ENCODE data around the gene GLP2R.

The GLP2R gene

GRCh38 chr17:9859781-9860180, 34.1 kb downstream of the GLP2R start:
- no peak for DNase-seq

DNA sequence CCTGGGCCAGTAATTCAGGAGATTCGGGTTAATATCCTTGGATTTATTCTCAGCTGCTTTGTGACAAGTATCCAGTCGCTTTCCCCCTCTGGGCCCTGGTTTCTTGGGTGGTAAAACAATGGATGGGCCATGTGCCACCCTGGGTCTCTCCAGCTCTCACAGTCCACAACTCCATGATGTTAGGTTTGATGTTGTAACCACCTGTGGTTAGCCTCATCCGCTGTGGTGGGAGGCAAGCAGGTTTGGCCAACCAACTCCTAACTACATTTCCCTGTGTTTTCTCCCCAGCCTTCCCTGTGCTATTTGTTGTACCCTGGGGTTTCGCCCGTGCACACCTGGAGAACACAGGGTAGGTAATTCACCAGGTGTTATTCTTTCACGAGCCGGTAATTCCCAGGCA, 35.1 kb downstream of the GLP2R start:
- no peak for DNase-seq

- DNase-seq, result no peak
Measured at GRCh38 chr17:9862220-9862619, 36.5 kb downstream of the GLP2R start.

GRCh38 chr17:9862949-9863348, 37.2 kb downstream of the GLP2R start:
- DNase-seq, result no peak

DNA sequence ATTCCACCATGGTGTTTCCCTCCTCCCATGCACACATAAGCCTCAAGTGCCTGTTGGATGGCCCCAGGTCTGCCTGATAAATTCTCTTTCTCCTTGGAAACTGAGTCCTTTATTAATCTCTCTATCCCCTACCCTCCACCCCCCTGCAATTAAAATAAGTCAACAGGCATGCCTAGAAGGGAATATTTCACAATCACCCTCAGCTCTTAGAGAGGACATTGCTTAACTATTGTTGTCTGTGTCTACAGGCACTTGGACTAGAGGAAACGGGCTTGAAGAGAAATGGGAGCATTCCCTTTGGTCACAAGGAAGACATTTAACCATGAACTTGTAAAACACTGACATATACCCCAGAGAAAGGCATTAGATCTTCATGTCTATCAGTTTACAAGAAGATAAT, 39.9 kb downstream of the GLP2R start:
- no peak for DNase-seq

DNA sequence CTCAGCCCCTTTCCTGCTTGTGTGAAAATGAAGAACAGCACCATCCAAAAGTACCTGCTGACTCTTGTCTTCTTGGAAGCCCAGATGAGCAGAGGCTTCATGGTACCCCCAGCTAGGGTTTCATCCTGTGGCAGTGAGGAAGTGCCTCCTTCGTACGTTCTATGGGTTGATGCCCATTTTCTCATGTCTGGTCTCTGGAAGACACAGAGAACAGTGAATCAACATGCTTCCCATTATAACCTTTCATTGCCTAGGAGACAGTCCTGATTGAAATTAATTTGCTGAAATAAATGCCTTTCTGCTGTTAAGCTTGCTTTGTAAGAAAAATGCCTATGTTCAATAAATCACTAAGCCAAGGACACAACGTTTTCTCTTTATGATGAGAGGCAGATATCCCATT, 42.8 kb downstream of the GLP2R start:
- DNase-seq, result no peak

GRCh38 chr17:9872852-9873251, 47.1 kb downstream of the GLP2R start:
- DNase-seq, result no peak

GRCh38 chr17:9874722-9875121, 49.0 kb downstream of the GLP2R start:
- no peak for DNase-seq

GRCh38 chr17:9875441-9875840, 49.7 kb downstream of the GLP2R start:
- DNase-seq, result no peak

- no peak for DNase-seq
Measured at GRCh38 chr17:9878356-9878755, 52.6 kb downstream of the GLP2R start.

- DNase-seq, result no peak
Measured at GRCh38 chr17:9878786-9879525, 53.2 kb downstream of the GLP2R start.

DNA sequence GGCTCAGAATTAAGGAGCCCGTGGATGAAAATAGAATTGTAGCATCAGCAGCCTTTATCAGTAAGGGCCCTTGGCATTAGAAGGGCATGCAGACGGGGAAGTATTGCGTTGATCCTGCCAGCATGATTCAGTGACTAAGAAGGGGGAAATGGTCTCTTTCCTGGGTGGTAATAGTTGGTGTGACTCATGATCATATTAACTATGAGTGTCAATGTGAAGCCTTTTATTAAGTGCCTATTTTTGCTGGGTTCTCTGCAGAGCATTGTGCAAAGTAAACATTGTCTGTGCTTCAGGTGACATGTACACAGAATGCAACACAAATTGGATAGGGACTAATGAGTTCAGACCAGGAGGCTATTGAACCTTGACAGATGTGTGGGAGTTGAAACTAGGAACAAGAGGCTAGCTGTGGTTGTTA, 54.9 kb downstream of the GLP2R start:
- no peak for DNase-seq

DNA sequence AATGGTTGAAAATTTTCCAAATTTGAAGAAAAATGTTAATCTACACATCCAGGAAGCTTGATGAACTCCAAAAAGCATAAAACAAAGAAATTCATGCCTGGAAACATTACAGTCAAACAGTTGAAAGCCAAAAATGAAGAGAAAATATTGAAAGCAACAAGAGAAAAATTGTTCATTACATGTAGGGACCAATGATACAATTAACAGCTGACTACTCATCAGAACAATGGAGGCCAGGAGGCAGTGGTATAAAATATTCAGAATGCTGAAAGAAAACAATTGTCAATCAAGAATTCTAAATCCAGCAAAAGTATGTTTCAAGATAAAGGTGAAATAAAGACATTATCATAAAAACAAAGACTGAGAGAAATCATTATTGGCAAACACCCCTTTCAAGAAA, 57.7 kb downstream of the GLP2R start:
- no peak for DNase-seq

DNA sequence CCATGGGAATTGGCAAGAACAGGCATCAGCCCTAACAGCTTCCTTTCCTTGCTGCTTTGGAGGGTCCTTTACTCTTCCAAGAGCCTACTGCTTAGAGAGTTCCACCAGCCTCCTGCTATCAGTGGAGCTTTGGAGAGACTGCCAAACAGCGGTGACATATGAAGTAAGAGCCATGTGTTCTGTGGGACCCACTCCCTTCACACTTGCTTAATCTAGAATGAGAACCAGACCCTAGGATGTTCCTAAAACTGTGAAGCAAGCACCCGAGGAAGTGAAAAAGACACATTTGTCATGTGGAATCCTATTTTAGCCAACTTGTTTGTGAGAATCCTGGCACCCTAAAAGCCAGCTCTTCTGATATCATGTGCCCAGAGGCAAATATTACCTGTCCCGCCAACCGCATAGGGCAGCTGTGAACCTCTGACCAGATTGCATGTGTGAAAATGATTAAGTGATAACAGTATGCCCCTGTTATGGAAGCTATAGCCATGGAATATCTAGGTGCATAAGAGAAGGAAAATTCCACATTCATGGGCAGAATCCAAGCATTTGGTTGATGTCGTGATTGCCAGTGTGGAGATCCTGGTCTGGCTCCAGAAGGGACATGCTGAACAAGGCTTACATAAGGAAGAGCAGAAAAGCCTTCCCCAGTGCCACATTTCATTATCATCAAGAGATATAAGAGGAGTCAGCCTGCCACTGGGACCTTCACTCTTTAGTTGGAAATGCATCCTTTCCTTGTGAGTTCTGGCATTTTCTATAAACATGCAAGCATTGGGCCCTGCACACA, 60.6 kb downstream of the GLP2R start:
- no peak for DNase-seq

- DNase-seq, result no peak
Measured at GRCh38 chr17:9887508-9887907, 61.8 kb downstream of the GLP2R start.

DNA sequence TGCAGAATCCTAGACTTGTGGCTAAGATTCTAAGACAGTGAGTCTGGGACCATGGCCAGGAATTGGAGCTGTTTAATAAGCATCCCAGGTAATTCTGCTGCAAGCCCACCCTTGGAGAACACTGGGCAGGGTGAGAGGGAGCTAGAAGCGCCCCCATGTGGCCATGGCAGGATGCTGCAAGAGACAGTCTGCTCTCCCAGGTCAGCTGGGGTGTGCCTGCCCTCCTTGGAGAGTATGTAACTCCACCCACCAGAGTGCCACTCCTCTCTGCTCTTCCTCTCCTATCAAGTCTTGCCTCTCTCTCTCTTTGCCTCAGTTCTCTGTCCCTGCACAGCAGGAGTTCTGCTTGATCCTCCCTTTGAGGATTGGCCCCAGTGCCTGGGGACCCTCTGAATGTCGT, 64.4 kb downstream of the GLP2R start:
- DNase-seq, result no peak

GRCh38 chr17:9893411-9894012, 67.8 kb downstream of the GLP2R start:
- no peak for DNase-seq

DNA sequence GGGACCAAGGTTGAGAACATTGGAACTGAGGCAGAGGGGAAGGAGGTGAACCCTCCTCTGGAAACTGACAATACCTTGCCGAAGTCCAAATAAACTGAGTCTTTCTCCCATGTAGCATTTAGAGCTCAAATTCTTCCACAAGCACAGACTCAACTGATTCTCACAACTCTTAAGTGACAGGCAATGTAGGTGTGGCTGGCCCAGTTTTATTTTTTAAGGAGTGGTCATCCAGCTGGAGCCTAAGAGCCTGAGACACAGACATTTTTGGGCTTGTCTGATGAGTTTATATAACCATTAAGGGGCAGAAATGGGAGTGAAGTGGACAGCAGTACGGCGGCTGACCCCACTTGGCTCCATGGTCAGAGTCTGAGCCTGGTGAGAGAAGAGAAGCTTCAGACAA, 68.5 kb downstream of the GLP2R start:
- no peak for DNase-seq

- no peak for DNase-seq
Measured at GRCh38 chr17:9895923-9896322, 70.2 kb downstream of the GLP2R start.

DNA sequence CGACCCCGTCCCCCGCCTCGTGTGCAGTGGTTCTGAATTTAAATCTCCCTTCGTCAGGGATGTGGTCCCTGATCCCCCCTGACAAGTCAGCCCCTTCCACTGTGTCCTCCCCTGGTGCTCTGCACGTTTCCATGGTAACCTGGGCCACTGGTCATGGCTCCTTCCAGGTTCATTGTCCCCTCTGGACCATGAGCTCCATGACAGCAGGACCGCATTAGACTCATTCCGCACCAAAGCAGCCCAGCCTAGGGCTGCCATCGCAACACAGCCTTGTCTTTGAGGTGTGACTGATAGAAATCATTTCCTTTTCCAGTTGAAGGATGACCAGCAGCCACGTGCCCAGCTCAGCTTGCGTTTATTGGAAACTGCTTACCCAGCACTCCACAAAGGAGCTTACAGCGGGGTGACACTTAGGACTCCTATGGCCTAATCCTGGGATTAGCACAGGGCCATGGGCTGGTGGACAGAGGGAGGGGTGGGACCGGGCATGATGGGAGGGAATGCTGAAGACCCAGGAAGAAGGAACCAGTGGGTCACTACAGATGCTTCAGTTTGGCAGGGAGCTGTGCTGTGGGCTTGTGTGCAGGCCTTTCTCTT, 71.7 kb downstream of the GLP2R start:
- no peak for DNase-seq

DNA sequence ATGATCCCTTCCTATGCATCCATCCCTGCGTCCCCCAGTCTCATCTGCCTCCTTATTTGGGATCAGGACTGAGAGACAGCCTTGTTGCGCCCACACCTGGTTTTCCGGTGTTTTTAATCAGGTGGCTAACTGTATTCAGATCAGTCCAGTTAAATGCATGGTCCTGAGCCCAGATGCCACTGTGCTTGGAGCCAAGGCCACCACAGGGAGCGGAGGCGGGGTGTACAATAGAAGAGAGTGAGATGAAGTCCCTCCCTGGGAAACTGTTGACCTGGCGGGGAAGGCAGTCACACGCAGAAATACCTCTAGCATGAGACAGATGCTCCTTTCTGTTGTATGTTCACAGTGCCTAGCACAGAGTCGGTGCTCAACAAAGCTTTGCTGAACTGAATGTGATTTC, 73.1 kb downstream of the GLP2R start:
- DNase-seq, result no peak

DNA sequence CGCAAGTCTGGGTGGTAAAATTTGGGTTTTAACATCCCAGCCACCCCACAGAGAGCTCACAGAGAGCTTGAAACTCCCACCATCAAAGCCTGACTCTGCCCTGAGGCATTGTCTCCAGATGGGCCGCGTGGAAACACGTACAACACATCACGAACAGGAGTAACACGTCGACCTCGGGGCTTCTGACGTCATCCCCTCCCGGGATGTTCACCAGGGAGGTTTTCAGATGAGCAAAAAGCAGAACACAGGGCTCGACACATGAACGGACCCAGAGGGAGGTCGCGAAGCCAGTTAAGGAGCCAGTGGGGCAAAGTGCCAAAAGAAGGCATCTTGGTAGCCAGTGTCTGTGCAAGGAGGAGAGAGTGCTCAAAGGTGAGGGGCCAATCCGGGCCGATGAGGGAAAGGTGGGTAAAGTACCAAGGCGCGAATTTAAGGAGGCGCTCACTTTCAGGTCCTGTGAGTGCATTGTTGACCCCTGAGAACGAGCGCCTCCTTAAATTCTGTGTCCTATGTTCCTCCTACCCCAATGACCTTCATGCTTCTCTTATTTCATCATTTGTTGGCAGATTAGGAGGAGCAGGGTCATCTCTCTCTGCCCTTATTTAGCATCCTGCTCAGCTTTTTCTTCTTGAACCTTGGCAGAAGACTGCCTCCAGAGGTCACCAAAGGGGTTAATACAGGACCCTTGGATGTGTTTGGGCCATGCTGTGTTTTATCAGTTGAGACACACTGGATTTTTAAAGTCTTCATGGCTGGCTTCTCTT, 73.7 kb downstream of the GLP2R start:
- no peak for DNase-seq

DNA sequence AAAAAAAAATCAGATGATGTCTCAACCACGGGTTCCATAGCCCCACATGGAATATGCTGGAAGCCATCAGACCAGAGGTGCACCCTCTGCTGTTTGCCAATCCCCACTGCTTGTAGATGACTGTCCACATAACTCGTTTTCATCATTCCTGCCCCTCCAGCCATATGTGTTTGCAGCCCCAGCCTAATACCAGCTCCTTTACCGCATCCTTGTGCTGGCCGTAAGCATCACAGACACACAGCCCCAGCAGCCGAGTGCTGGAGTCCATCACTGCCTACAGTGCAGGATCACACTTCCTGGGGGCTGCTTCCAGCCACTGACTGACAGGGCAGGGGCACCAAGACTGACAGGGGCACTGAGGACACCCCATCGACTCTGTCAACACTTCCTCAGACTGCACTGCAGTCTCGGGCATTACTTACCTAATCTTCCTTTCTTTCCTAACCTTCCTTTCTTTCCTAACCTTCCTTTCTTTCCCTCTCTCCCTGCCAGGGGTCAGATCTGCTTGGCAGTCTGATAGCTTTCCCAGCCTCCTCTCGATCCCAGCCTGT, 74.4 kb downstream of the GLP2R start:
- DNase-seq, result no peak

Data from NCI-H2171 (cell line).